WTC11 (cell line): ENCODE data around the gene PLTP. TPM values are rescaled to one million over a fixed set of nuclear protein-coding genes. Genes with fewer than 3 reads are reported as not detected.

Source experiments
- ATAC-seq: fragments of 200-7000 bp; cut with Tn5 transposase; 2 replicates; pipeline ENCODE4 v1.10.0; 2021; ENCODE audit warnings: mild to moderate bottlenecking, moderate library complexity
- CTCF ChIA-PET: fragments of 300-600 bp; sonication (Branson Sonifier 250); formaldehyde crosslinking; loops from one replicate; lab custom pipeline; 2021; ENCODE audit warnings: antibody characterized with exemption; lab: Charles Lee
- POLR2A ChIA-PET: fragments of 350-600 bp; sonication (Branson Sonifier 250); formaldehyde crosslinking; loops from one replicate; lab custom pipeline; 2021; ENCODE audit warnings: antibody characterized with exemption; lab: Charles Lee
- DNase-seq: peaks from one replicate; pipeline ENCODE4 v3.0.0; 2021; ENCODE audit warnings: low spot score
- H3K27ac Mint-ChIP-seq: 2 replicates; pipeline ENCODE4 v1.8.0; 2021; ENCODE audit warnings: mixed read lengths
- H3K27me3 Mint-ChIP-seq: 2 replicates; pipeline ENCODE4 v1.8.0; 2021; ENCODE audit warnings: low read depth, mild to moderate bottlenecking, moderate library complexity, mixed read lengths
- H3K36me3 Mint-ChIP-seq: 2 replicates; pipeline ENCODE4 v1.8.0; 2021; ENCODE audit warnings: mixed read lengths
- H3K4me1 Mint-ChIP-seq: 2 replicates; pipeline ENCODE4 v1.8.0; 2022; ENCODE audit warnings: mixed read lengths
- H3K4me3 Mint-ChIP-seq: 2 replicates; pipeline ENCODE4 v1.8.0; 2021; ENCODE audit warnings: mild to moderate bottlenecking, moderate library complexity, mixed read lengths
- H3K9me3 Mint-ChIP-seq: 2 replicates; pipeline ENCODE4 v1.8.0; 2021; ENCODE audit warnings: mixed read lengths
- ATF1 ChIP-seq: sonication (generic); formaldehyde crosslinking; IDR thresholded peaks from 2 replicates; pipeline ENCODE4 v1.8.1; 2023; ENCODE audit warnings: mild to moderate bottlenecking, moderate library complexity, missing genetic modification reagents
- ESRRA ChIP-seq: sonication (generic); formaldehyde crosslinking; IDR thresholded peaks from 2 replicates; pipeline ENCODE4 v1.8.1; 2022; ENCODE audit warnings: mild to moderate bottlenecking, missing genetic modification reagents, borderline replicate concordance
- ETV6 ChIP-seq: sonication (generic); formaldehyde crosslinking; IDR thresholded peaks from 2 replicates; pipeline ENCODE4 v1.8.1; 2022; ENCODE audit warnings: mild to moderate bottlenecking, missing genetic modification reagents
- FOXJ3 ChIP-seq: sonication (generic); formaldehyde crosslinking; IDR thresholded peaks from 2 replicates; pipeline ENCODE4 v1.9.0; 2021; ENCODE audit warnings: missing genetic modification reagents, mild to moderate bottlenecking, borderline replicate concordance
- GABPB1 ChIP-seq: sonication (generic); formaldehyde crosslinking; IDR thresholded peaks from 2 replicates; pipeline ENCODE4 v1.8.1; 2023; ENCODE audit warnings: mild to moderate bottlenecking, missing genetic modification reagents
- GRHL2 ChIP-seq: fragments of 250-450 bp; sonication (Bioruptor Pico); IDR thresholded peaks from 2 replicates; pipeline ENCODE4 v1.8.0; 2022; ENCODE audit warnings: mild to moderate bottlenecking, moderate library complexity; ENCODE audit not compliant: insufficient replicate concordance, severe bottlenecking
- KAT7 ChIP-seq: sonication (generic); formaldehyde crosslinking; IDR thresholded peaks from 2 replicates; pipeline ENCODE4 v1.8.1; 2023; ENCODE audit warnings: missing genetic modification reagents, mild to moderate bottlenecking, borderline replicate concordance
- SMAD4 ChIP-seq: sonication (generic); formaldehyde crosslinking; IDR thresholded peaks from 2 replicates; pipeline ENCODE4 v1.8.0; 2022; ENCODE audit warnings: mild to moderate bottlenecking, missing genetic modification reagents
- SP1 ChIP-seq: sonication (generic); formaldehyde crosslinking; conservative IDR thresholded peaks from 2 replicates; pipeline ENCODE4 v1.8.1; 2022; ENCODE audit warnings: missing genetic modification reagents
- TEAD4 ChIP-seq: sonication (generic); formaldehyde crosslinking; IDR thresholded peaks from 2 replicates; pipeline ENCODE4 v1.8.0; 2022; ENCODE audit warnings: mild to moderate bottlenecking, missing genetic modification reagents
- TP53 ChIP-seq: sonication (generic); formaldehyde crosslinking; IDR thresholded peaks from 2 replicates; pipeline ENCODE4 v1.8.1; 2023; ENCODE audit warnings: mild to moderate bottlenecking, missing genetic modification reagents
- ZBTB21 ChIP-seq: sonication (generic); formaldehyde crosslinking; IDR thresholded peaks from 2 replicates; pipeline ENCODE4 v1.8.1; 2023; ENCODE audit warnings: mild to moderate bottlenecking, missing genetic modification reagents, borderline replicate concordance
- ZNF219 ChIP-seq: sonication (generic); formaldehyde crosslinking; IDR thresholded peaks from 2 replicates; pipeline ENCODE4 v1.8.0; 2023; ENCODE audit warnings: missing genetic modification reagents, mild to moderate bottlenecking, borderline replicate concordance
- ZNF232 ChIP-seq: sonication (generic); formaldehyde crosslinking; IDR thresholded peaks from 2 replicates; pipeline ENCODE4 v1.8.0; 2022; ENCODE audit warnings: mild to moderate bottlenecking, missing genetic modification reagents
- ZNF423 ChIP-seq: fragments of 250-450 bp; sonication (Bioruptor Pico); IDR thresholded peaks from 2 replicates; pipeline ENCODE4 v2.1.2; 2022; ENCODE audit warnings: mild to moderate bottlenecking, moderate library complexity
- total RNA-seq: library from RNA; stranded (reverse); gene quantifications from 3 replicates; pipeline ENCODE4 v1.2.3, GENCODE V29; 2021
- TF ChIP-seq, protein P1 (sequence below): fragments of 250-450 bp; sonication (Bioruptor Pico); IDR thresholded peaks from 2 replicates; pipeline ENCODE4 v1.8.0; 2021; ENCODE audit warnings: mild to moderate bottlenecking
- TF ChIP-seq, protein P2 (sequence below): sonication (generic); formaldehyde crosslinking; IDR thresholded peaks from 2 replicates; pipeline ENCODE4 v1.8.1; 2022; ENCODE audit warnings: low read depth, missing genetic modification reagents, borderline replicate concordance
- TF ChIP-seq, protein P3 (sequence below): sonication (generic); formaldehyde crosslinking; IDR thresholded peaks from 2 replicates; pipeline ENCODE4 v1.8.0; 2022; ENCODE audit warnings: mild to moderate bottlenecking, missing genetic modification reagents
- TF ChIP-seq, protein P4 (sequence below): sonication (generic); formaldehyde crosslinking; conservative IDR thresholded peaks from 2 replicates; pipeline ENCODE4 v1.8.1; 2023; ENCODE audit warnings: mild to moderate bottlenecking, low read depth, missing genetic modification reagents, moderate library complexity
- TF ChIP-seq, protein P5 (sequence below): sonication (generic); formaldehyde crosslinking; IDR thresholded peaks from 2 replicates; pipeline ENCODE4 v1.8.1; 2022; ENCODE audit warnings: mild to moderate bottlenecking, moderate library complexity, missing genetic modification reagents
- TF ChIP-seq, protein P6 (sequence below): sonication (generic); formaldehyde crosslinking; IDR thresholded peaks from 2 replicates; pipeline ENCODE4 v1.8.0; 2022; ENCODE audit warnings: mild to moderate bottlenecking, missing genetic modification reagents
- TF ChIP-seq, protein P7 (sequence below): sonication (generic); formaldehyde crosslinking; IDR thresholded peaks from 2 replicates; pipeline ENCODE4 v1.8.0; 2023; ENCODE audit warnings: missing genetic modification reagents, mild to moderate bottlenecking, borderline replicate concordance

Gene PLTP
- total RNA-seq, 1 experiment from 2014 or later = 109 TPM

DNA sequence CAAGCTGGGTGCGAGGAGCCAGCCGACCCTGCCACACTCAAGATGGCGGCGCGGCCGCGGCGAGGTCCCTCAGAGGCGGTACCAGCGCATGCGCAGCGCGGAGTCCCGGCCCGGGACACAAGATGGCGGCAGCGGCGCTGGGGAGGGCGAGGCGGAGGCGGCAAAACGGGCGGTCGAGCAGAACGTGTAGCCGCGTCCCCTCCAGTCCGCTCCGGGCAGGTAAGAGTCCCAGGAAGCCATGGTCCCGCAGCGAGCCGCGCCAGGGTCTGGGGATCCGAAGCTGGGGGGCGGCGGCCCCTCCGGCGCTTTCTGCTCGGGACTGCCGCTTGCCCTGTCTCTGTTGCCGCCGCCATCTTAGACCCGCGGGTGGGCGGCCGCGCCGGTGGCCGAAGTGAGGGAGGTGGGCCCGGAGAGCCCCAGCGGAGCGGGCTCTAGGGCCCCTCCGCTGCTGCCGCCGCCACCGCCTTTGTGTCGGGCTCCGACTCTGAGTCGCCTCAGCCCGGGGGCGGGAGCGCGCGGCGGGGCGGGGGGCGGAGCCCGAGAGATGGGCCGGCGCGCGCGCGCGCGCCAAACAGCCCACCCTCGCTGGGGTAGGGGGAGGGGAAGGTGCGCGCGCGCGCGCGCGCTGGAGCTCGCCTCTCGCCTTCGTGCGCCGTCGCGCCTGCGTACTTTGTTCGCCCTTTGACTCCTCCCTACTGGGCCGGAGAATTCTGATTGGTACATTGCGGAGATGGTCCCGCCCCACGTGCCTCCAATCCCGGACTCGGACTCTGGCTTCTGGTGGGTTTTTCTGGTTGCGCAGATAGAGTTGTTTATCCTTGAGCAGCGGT is 22.8 kb upstream of the PLTP start, which contains the start of gene PCIF1 (continued):
- TF ChIP-seq, protein P1, sequence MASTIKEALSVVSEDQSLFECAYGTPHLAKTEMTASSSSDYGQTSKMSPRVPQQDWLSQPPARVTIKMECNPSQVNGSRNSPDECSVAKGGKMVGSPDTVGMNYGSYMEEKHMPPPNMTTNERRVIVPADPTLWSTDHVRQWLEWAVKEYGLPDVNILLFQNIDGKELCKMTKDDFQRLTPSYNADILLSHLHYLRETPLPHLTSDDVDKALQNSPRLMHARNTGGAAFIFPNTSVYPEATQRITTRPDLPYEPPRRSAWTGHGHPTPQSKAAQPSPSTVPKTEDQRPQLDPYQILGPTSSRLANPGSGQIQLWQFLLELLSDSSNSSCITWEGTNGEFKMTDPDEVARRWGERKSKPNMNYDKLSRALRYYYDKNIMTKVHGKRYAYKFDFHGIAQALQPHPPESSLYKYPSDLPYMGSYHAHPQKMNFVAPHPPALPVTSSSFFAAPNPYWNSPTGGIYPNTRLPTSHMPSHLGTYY (CRISPR knock-in tag) = peak; percentile 68
- TF ChIP-seq, protein P2, sequence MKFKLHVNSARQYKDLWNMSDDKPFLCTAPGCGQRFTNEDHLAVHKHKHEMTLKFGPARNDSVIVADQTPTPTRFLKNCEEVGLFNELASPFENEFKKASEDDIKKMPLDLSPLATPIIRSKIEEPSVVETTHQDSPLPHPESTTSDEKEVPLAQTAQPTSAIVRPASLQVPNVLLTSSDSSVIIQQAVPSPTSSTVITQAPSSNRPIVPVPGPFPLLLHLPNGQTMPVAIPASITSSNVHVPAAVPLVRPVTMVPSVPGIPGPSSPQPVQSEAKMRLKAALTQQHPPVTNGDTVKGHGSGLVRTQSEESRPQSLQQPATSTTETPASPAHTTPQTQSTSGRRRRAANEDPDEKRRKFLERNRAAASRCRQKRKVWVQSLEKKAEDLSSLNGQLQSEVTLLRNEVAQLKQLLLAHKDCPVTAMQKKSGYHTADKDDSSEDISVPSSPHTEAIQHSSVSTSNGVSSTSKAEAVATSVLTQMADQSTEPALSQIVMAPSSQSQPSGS (CRISPR knock-in tag) = no peak
- no peak for TF ChIP-seq FOXJ3 (CRISPR knock-in tag)

DNA sequence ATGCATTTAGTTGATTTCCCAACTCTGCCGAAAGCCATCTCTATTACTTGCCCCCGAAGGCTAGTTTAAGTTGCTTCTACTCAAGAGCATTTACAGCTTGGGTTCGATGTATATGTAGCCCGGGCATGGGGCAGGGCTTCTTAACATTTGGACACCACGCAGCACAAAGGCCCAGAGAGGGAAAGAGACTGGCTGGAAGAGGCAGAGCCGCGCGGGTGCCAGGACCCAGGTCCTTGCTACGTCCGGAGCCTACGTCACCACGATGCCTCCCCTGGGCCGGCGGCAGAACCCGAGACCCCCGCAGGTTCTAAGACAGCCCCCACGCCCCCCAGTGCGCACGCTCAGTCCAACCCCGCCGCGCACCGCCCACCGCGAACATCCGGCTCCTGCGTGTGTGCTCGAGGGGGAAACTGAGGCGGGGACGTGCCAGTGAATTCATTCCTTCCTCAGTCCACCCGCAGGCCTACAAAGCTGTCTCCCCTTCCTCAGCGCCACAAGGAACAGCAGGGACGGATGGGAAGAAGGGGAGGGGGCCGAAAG is 22.2 kb upstream of the PLTP start:
- CTCF ChIA-PET = interaction anchor here (0.6 to 5.0 kb wide), 26 partner anchors 10 to 571 kb away, joined by 3 to 48 read pairs (median 4); partner anchors contain the start of genes CTSA, NEURL2, PLTP and SYS1
- peak; percentile 15 for ATAC-seq
- TF ChIP-seq ESRRA (CRISPR knock-in tag) = no peak
- TF ChIP-seq, protein P3, sequence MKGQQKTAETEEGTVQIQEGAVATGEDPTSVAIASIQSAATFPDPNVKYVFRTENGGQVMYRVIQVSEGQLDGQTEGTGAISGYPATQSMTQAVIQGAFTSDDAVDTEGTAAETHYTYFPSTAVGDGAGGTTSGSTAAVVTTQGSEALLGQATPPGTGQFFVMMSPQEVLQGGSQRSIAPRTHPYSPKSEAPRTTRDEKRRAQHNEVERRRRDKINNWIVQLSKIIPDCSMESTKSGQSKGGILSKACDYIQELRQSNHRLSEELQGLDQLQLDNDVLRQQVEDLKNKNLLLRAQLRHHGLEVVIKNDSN = no peak
- TF ChIP-seq, protein P4, sequence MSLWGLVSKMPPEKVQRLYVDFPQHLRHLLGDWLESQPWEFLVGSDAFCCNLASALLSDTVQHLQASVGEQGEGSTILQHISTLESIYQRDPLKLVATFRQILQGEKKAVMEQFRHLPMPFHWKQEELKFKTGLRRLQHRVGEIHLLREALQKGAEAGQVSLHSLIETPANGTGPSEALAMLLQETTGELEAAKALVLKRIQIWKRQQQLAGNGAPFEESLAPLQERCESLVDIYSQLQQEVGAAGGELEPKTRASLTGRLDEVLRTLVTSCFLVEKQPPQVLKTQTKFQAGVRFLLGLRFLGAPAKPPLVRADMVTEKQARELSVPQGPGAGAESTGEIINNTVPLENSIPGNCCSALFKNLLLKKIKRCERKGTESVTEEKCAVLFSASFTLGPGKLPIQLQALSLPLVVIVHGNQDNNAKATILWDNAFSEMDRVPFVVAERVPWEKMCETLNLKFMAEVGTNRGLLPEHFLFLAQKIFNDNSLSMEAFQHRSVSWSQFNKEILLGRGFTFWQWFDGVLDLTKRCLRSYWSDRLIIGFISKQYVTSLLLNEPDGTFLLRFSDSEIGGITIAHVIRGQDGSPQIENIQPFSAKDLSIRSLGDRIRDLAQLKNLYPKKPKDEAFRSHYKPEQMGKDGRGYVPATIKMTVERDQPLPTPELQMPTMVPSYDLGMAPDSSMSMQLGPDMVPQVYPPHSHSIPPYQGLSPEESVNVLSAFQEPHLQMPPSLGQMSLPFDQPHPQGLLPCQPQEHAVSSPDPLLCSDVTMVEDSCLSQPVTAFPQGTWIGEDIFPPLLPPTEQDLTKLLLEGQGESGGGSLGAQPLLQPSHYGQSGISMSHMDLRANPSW = no peak
- TF ChIP-seq ETV6 (CRISPR knock-in tag) = no peak
- TF ChIP-seq SP1 (CRISPR knock-in tag) = no peak
- TF ChIP-seq TEAD4 (CRISPR knock-in tag) = no peak
- TF ChIP-seq ZNF232 = 0 out of 2 replicates have a peak, but pooled peaks have one; percentile 25
- no peak for TF ChIP-seq SMAD4 (CRISPR knock-in tag)
- TF ChIP-seq ZNF423 = peak; percentile 94
- TF ChIP-seq ATF1 (CRISPR knock-in tag) = 0 out of 2 replicates have a peak, but pooled peaks have one; percentile 69
- no peak for TF ChIP-seq ZNF219
- no peak; the same call in 1 of the 2 replicates for TF ChIP-seq TP53 (CRISPR knock-in tag)
- TF ChIP-seq KAT7 (CRISPR knock-in tag) = peak; percentile 32; the same call in 1 of the 2 replicates
- no peak for TF ChIP-seq GRHL2 (CRISPR knock-in tag)
- TF ChIP-seq GABPB1 (CRISPR knock-in tag) = no peak
- TF ChIP-seq, protein P5, sequence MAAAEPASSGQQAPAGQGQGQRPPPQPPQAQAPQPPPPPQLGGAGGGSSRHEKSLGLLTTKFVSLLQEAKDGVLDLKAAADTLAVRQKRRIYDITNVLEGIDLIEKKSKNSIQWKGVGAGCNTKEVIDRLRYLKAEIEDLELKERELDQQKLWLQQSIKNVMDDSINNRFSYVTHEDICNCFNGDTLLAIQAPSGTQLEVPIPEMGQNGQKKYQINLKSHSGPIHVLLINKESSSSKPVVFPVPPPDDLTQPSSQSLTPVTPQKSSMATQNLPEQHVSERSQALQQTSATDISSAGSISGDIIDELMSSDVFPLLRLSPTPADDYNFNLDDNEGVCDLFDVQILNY (CRISPR knock-in tag) = no peak
- TF ChIP-seq, protein P6, sequence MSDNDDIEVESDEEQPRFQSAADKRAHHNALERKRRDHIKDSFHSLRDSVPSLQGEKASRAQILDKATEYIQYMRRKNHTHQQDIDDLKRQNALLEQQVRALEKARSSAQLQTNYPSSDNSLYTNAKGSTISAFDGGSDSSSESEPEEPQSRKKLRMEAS (CRISPR knock-in tag) = 0 out of 2 replicates have a peak, but pooled peaks have one; percentile 53
- TF ChIP-seq, protein P7, sequence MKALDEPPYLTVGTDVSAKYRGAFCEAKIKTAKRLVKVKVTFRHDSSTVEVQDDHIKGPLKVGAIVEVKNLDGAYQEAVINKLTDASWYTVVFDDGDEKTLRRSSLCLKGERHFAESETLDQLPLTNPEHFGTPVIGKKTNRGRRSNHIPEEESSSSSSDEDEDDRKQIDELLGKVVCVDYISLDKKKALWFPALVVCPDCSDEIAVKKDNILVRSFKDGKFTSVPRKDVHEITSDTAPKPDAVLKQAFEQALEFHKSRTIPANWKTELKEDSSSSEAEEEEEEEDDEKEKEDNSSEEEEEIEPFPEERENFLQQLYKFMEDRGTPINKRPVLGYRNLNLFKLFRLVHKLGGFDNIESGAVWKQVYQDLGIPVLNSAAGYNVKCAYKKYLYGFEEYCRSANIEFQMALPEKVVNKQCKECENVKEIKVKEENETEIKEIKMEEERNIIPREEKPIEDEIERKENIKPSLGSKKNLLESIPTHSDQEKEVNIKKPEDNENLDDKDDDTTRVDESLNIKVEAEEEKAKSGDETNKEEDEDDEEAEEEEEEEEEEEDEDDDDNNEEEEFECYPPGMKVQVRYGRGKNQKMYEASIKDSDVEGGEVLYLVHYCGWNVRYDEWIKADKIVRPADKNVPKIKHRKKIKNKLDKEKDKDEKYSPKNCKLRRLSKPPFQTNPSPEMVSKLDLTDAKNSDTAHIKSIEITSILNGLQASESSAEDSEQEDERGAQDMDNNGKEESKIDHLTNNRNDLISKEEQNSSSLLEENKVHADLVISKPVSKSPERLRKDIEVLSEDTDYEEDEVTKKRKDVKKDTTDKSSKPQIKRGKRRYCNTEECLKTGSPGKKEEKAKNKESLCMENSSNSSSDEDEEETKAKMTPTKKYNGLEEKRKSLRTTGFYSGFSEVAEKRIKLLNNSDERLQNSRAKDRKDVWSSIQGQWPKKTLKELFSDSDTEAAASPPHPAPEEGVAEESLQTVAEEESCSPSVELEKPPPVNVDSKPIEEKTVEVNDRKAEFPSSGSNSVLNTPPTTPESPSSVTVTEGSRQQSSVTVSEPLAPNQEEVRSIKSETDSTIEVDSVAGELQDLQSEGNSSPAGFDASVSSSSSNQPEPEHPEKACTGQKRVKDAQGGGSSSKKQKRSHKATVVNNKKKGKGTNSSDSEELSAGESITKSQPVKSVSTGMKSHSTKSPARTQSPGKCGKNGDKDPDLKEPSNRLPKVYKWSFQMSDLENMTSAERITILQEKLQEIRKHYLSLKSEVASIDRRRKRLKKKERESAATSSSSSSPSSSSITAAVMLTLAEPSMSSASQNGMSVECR (CRISPR knock-in tag) = no peak
- peak; percentile 81; the same call in 1 of the 2 replicates for TF ChIP-seq ZBTB21 (CRISPR knock-in tag)

More for the DNA sequence above, 22.2 kb upstream of the PLTP start:
- H3K27me3 Mint-ChIP-seq = no peaks in the 10 kb centered on the region
- peak; percentile 63 for DNase-seq
- H3K36me3 Mint-ChIP-seq = peaks cover 18% of the 10 kb centered on the region
- H3K9me3 Mint-ChIP-seq = no peaks in the 10 kb centered on the region
- H3K4me1 Mint-ChIP-seq = peaks cover 40% of the 10 kb centered on the region
- peak overlapping the region; percentile 100 for H3K27ac Mint-ChIP-seq
- H3K4me3 Mint-ChIP-seq = peak overlapping the region; percentile 96
- POLR2A ChIA-PET = interaction anchor here (0.6 to 3.4 kb wide), 19 partner anchors 8 to 135 kb away, joined by 3 to 43 read pairs (median 4); partner anchors contain the start of genes CTSA, NEURL2, PLTP and SNX21
